GM21723 (cell line): Measurements from ENCODE around the gene OSBP.

Source experiments
- ATAC-seq: cut with Tn5 transposase; IDR thresholded peaks from one replicate; pipeline ENCODE4 v1.9.1; 2021; ENCODE audit warnings: mild to moderate bottlenecking, moderate library complexity; ENCODE audit not compliant: unreplicated experiment

Gene OSBP

GRCh38 chr11:59610289-59610688, 5.3 kb downstream of the OSBP start:
- ATAC-seq: no peak

GRCh38 chr11:59607703-59608454, 7.7 kb downstream of the OSBP start:
- no peak for ATAC-seq

GRCh38 chr11:59602432-59602831, 13.1 kb downstream of the OSBP start:
- ATAC-seq: no peak

GRCh38 chr11:59601788-59602187, 13.8 kb downstream of the OSBP start:
- no peak for ATAC-seq

GRCh38 chr11:59600636-59601035, 14.9 kb downstream of the OSBP start:
- no peak for ATAC-seq

- no peak for ATAC-seq
Measured at GRCh38 chr11:59600234-59600633, 15.3 kb downstream of the OSBP start.

- no peak for ATAC-seq
Measured at GRCh38 chr11:59598961-59599360, 16.6 kb downstream of the OSBP start.

- ATAC-seq: no peak
Measured at GRCh38 chr11:59584294-59584693, 31.3 kb downstream of the OSBP start.

- ATAC-seq: no peak
Measured at GRCh38 chr11:59582006-59582405, 33.6 kb downstream of the OSBP start.

- no peak for ATAC-seq
Measured at GRCh38 chr11:59578369-59578768, 37.2 kb downstream of the OSBP start.

GRCh38 chr11:59575505-59575904, 40.1 kb downstream of the OSBP start:
- no peak for ATAC-seq

GRCh38 chr11:59574932-59575502, 40.6 kb downstream of the OSBP start:
- no peak for ATAC-seq

GRCh38 chr11:59574467-59574866, 41.1 kb downstream of the OSBP start:
- no peak for ATAC-seq

GRCh38 chr11:59573216-59573615, 42.4 kb downstream of the OSBP start:
- no peak for ATAC-seq

- no peak for ATAC-seq
Measured at GRCh38 chr11:59572091-59572490, 43.5 kb downstream of the OSBP start.

- no peak for ATAC-seq
Measured at GRCh38 chr11:59562292-59562691, 53.3 kb downstream of the OSBP start.

- ATAC-seq: peak; percentile 53
Measured at GRCh38 chr11:59560702-59561473, 54.7 kb downstream of the OSBP start.

GRCh38 chr11:59560290-59560701, 55.3 kb downstream of the OSBP start:
- ATAC-seq: peak; percentile 49

GRCh38 chr11:59559886-59560285, 55.7 kb downstream of the OSBP start:
- peak; percentile 3 for ATAC-seq

GRCh38 chr11:59558270-59558643, 57.3 kb downstream of the OSBP start:
- no peak for ATAC-seq

GRCh38 chr11:59556917-59557348, 58.6 kb downstream of the OSBP start:
- ATAC-seq: no peak
